Epithelial cell of esophagus (primary cell): ENCODE measurements around the gene MRGPRX2.

Experiments
- DNase-seq: peaks from one replicate; pipeline ENCODE4 v3.0.0; 2010; ENCODE audit warnings: low read depth
- H3K4me3 ChIP-seq: 2 replicates; pipeline ENCODE4 v1.5.1; 2011; ENCODE audit warnings: mild to moderate bottlenecking, low read length, control low read depth
- TF ChIP-seq, protein P1 (sequence below): IDR thresholded peaks from 2 replicates; pipeline ENCODE4 v1.5.1; 2011; ENCODE audit warnings: low read depth, mild to moderate bottlenecking, low read length, control low read depth, inconsistent platforms; ENCODE audit not compliant: insufficient read depth; ENCODE audit errors: missing control alignments

MRGPRX2 gene

DNA sequence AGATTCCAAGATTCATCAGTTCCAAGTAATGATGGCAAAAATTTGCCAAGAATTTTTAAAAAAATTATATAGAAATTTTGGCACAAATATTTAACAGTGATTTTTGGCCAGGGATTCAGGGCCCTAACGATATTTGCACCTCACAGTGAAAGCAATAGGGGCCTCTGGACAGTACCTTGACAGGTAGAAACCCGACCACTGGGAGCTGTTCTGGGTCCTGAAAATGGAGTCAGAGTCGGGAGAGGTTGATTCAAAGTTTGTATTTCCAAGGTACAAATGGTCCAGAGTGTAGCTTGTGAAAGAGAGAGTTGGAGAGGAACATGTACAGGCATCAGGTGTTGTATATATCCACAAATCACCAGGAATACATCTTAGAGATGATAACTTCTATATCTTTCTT lies 41.6 kb downstream of the MRGPRX2 start:
- peak; percentile 61 for DNase-seq
- no peak overlapping the region for H3K4me3 ChIP-seq
- TF ChIP-seq, protein P1, sequence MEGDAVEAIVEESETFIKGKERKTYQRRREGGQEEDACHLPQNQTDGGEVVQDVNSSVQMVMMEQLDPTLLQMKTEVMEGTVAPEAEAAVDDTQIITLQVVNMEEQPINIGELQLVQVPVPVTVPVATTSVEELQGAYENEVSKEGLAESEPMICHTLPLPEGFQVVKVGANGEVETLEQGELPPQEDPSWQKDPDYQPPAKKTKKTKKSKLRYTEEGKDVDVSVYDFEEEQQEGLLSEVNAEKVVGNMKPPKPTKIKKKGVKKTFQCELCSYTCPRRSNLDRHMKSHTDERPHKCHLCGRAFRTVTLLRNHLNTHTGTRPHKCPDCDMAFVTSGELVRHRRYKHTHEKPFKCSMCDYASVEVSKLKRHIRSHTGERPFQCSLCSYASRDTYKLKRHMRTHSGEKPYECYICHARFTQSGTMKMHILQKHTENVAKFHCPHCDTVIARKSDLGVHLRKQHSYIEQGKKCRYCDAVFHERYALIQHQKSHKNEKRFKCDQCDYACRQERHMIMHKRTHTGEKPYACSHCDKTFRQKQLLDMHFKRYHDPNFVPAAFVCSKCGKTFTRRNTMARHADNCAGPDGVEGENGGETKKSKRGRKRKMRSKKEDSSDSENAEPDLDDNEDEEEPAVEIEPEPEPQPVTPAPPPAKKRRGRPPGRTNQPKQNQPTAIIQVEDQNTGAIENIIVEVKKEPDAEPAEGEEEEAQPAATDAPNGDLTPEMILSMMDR = no peak

DNA sequence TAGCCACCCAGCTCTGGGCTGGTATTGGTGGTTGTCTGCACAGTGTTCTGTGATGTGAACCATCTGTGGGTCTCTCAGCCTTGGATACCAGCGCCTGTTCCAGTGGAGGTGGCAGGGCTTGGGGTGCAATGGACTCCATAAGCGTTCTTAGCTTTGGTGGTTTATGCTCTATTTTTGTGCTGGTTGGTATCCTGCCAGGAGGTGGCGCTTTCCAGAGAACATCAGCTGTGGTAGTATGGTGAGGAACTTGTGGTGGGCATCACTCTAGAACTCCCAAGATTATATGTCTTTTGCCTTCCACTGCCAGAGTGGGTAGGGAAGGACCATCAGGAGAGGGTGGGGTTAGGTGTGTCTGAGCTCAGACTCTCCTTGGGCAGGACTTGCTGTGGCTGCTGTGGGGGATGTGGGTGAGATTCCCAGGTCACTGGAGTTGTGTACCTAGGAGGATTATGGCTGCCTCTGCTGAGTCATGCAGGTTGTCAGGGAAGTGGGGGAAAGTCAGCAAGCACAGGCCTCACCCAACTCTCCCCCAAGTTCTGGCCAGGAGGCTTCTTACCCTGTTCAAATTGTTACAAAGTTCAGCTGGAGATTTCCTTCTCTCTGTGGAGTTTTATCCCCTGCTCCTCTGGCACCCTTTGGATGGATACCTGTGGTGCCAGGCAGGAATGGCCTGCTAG lies 47.2 kb downstream of the MRGPRX2 start:
- no peak overlapping the region for H3K4me3 ChIP-seq
- DNase-seq = no peak
- TF ChIP-seq, protein P1 = no peak

DNA sequence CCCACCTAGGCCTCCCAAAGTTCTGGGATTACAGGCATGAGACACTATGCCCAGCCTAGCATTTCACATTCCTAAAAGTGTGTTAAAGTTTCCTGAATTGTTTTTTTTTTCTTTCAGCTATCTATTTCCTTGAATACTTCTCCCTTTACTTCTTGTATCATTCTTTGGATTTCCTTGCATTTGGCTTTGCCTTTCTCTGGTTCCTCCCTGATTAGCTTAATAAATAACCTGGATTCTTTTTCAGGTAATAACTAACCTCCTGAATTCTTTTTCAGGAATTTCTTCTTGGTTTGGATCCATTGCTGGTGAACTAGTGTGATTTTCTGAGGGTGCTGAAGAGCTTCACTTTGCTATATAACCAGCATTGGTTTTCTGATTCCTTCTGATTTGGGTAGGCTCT lies 47.9 kb downstream of the MRGPRX2 start:
- no peak for DNase-seq
- TF ChIP-seq, protein P1 = no peak
- no peak overlapping the region for H3K4me3 ChIP-seq
